ENCODE results near the gene RCSD1.

RCSD1 gene

DNA sequence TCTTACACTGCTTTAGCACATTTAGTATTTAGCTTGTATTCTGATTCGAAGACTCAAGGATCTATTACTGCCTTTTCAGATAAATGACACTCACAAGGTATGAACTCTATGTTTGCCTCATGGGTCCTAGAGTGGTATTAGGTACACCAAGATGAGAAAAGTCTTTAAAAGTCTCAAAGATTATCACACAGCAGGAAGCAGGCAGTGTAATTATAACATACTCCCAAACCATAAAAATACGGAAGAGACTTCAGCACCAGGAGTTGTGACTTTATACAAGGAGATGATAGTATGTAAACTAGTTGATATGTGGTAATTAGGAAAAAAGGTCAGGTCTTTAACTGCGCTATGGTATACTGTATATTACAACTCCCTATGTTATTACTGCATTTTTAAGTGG, 11.2 kb upstream of the RCSD1 start:
- no peak for DNase-seq

DNA sequence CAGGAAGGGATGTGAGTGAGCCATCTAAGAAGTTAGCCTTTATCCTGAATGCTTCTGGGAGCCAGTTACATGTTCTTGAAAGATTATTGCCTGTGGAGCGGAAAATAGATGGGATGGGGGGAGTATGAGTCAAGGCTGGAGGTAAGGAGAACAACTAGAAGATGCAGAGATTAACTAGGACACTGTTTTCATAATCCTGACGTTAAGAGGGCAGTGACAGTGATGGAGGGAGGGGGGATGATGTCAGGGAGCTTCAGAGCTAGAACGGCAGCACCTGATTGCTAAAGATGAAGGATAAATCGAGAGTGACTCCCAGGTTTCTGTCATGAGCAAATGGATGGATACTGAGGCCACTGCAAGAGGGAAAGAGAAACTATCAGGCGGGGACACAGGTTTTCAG, 10.0 kb upstream of the RCSD1 start:
- no peak for DNase-seq

DNA sequence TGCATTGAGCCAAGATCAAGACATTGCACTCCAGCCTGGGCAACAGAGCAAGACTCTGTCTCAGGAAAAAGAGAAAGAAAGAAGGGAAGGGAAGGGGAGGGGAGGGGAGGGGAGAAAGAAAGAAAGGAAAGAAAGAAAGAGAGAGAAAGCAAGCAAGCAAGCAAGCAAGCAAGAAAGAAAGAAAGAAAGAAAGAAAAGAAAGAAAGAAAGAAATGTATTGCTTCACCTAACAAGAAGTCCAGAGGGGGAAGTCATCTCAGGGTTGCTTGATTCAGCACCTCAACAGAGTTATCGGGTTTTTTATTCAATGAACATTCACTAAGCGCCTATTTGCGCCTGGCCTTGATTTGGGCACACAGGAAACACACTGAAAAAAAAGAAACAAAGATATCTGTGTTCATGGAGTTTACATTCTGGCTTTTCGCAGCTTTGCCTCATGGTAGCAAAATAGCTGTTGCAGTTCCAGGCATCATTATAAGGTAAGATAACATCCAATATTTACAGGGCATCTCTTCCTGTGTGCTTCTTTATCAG, 8.2 kb upstream of the RCSD1 start:
- no peak for DNase-seq

DNA sequence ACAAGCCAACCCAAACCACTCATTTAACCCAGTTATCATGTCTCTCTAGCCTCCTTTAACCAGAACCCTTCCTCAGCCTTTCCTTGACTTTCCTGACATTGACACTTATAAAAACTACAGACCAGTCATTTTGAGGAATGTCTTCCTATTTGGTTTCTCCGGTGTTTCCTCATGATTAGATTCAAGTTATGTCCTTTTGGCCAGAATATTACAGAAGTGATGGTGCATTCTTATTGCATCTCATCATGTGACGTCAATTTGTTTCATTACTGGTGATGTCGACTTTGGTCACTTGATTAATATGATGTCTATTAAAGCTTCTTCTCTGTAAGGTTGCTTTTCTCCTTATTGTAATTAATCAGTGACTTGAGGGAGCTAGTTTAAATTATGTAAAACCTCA, 6.1 kb upstream of the RCSD1 start:
- DNase-seq = no peak

DNA sequence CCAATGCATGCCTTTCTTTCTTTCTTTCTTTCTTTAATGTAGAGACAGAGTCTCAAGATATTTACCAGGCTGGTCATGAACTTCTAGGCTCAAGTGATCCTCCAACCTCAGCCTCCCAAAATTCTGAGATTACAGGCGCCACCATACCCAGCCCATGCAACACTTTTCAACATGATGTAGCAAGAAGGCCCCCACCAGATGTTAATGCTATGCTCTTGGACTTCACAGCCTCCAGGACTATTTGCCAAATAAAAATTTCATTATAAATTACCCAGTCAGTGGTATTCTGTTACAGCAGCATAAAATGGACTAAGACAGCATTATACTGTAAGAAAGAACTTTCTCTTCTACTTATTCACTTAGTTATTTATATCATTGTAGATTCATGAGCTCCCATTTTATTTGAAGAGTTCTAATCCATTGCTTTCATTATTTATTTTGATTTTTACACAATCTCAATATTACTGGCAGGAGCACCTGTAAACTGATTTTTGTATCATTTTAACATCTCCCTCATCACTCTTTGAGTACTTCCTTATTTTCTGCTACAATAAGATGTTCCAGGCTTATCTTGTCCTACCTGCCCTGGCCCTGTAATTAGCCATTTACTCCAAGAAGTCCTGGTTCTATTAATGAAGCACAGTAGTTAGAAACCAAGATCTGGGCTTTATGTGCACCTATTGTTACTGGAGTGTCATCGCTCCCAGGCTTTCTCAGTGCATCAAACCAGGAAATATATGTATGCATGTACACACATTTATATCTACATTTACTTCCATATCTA, 4.8 kb upstream of the RCSD1 start:
- no peak for DNase-seq

DNA sequence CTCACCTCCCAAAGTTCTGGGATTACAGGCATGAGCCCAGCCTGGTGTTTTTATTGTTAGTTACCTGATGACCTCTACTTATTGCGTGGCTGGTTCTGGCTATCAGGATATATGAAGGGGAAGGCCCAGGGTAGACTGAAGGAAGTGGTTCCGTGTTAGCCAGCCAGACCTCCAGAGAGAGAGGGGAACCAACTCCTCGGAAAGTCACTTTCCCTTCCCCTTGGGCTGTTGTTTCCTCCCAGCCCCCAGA, 2.5 kb upstream of the RCSD1 start:
- DNase-seq = peak; percentile 30

DNA sequence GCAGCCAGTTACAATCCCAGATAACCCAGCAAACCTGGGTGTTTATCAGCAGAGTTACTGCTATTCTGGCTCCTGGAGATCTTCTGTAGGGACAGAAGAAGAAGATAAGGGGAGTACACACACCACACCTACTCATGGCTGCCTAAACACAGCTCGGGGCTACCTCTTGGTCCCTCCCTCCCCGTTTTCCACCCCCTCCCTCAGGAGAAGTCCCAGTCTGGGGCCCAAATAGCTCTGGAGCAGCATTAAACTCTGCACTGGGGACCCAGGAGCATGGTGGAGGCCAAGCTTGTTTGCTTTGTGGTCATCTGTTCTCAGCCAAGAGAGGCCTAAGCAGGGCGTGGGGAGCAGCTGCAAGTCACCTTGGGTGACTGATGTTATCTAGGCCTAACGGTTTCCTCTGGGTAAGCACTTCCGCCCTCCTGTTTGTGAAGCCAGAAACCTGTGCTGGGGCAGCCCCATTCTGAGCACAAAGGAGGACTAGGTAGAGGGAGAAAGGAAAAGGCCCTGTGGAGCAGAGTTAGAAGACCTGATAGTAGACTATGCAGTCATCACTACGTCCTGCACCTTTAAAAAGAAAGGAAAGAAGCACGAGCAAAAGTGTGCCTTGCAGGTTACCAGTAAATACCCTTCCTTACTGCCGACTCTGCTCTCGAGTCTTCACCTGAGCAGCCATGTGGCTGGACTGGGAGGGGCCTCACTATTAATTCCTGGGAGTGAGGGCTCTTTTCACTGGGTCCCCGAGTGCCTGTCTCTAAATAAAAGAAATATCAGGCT, 2.0 kb upstream of the RCSD1 start:
- peak; percentile 83 for DNase-seq

DNA sequence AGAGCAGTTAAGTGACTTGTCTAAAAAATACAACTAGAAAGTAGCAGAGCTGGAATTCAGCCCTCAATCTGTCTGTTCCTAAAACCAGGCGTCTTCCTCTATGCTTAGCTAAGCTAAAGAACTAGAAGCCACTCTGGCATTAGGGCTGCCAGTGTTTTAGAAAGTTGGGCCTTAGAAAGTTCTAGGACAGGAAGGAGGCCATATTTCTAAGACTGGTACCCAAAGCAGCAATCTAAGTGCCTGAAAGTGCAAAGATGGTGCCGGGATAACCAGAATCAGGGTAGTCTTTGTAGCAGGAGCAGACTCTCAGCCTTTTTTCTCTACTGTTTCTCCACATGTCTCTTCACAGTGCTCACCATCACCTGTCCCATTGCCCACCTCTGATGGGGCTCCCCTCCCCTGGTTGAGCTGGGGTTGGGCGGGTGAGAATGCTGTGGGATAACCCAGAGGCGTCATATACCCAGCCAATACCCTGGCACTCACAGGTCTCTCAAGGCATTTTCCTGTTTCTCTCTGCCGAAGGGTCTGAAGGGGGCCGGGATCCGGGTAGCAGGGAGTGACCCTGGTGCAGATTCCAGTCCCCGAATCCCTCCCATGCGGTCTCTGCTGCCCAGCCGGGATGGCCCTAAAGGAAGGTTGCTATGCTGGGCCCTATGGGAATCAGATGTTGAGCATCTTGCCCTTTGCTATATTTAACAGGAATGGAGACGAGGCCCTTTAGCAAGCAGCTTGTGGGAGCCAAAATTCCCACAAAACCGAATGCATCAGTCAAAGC, 1.1 kb upstream of the RCSD1 start:
- no peak for DNase-seq

DNA sequence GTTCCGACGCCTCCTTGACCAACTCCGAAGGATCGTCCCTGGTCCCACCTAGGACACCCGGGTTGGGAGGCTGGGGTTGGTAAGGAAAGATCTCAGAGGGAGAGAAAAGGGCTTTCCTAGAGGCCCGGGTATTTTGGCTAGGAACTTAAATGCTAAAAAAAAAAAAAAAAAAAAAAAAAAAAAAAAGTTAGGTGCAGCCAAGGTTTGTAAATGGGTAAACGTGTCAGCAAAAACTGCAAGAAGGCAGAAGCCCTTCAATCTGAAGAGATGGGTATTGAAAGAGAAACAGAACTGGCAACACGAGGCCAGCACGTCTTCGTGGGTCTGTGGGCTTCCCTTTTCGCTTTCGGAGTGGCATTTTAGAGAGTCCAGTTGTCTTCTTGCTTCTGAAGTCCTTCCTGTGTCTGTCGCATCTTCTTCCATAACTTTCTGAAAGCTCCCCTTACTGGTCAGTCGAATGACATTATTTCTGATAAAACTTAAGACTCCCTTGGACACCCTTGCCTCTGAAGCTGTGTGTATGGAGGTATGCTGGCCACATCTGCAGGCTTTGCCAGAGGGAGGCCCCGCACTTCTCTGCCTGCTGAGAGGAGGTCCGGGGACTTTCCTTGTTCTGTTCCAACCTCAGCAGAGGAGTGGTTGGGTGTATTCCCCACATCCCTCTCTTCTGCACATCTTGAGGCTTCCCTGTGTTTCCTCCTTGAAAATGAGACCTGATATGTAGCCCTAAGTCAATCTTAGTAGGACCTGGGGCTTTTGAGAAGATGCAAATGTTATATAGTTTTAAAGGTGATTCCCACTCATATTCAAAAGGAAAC, 745 bp downstream of the RCSD1 start:
- DNase-seq = peak; percentile 44

DNA sequence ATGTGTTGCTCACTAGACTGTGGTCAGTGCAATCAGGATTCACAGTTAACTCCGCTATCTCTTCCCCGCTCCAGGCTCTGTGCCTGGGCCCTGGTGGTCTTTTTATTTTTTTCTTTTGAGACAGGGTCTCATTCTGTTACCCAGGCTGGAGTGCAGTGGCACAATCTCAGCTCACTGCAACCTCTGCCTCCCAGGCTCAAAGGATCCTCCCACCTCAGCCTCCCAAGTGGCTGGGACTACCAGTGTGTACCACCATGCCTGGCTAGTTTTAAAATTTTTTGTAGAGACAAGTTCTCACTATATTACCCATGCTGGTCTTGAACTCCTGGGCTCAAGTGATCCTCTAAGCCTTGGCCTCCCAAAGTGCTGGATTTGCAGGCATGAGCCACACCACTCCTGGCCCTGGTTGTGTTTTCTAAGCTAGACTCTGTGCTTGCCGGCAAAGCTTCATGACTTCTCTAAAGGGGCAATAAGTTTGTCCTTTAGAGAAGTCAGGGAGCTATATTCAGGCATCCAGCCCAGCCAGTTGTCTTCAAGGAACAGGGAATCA, 1.4 kb downstream of the RCSD1 start:
- DNase-seq = no peak

DNA sequence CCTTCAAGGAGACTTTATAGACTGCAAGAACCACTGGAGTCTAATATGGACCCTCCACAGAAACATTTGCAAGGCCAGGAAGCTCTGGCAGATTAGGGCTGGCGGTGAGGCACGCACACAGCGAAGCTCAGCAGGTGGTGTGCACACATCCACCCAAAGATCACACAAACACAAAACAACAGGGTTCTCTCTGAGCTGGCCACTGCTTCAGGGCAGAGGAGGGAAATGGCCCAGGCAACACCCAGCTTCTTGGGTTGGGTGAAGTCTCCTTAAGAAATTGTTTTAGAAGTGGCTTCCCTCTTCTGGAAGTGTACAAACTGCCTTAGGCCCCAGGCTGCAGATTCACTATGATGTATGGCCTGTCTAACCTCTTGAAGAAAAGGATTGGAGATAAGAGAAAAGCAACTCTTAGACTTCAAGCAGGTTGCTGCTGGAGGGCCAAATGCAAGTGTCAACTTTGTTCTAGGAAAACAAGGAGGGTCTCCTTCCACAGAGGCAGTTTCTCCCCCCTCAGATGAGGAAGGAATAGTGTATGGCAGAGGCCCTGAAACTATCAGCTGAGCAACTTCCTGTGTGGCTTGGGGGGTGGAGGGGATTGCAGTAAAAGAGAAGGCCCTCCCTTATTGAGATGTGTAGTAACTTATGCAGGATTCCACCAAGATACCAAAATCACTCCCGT, 2.0 kb downstream of the RCSD1 start:
- DNase-seq = peak; percentile 40

DNA sequence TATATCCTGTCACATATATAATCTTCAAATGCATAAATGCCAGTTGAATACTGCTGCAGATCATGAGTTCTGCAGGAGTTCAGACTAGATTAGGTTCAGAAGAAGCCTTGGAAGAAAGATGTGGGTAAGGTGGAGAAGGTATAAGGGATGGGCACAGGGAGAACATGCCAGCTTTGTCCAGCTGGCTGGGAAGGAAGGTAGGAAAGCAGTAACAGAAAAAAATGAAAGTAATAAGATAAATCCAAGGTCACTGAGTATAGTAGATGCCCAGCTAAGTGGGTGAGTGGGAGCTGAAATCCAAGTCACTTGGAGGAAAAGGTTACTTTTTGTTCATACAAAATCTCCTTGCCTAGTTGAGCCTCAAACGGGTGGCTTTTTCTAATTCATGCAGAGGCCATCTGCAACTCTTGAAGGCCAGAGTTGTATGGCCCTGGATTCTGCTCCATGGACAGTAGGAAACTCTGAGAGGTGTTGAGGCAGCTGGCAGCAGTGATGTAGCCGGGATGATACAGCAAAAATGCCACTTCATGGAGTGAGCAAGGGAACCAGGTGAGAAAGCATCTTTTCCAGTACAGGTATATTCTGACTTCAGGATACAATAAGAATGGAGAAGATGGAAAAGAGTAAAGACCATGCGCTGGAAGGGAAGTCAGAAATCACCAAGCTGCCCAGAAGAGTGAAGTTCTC, 3.4 kb downstream of the RCSD1 start:
- DNase-seq = no peak

DNA sequence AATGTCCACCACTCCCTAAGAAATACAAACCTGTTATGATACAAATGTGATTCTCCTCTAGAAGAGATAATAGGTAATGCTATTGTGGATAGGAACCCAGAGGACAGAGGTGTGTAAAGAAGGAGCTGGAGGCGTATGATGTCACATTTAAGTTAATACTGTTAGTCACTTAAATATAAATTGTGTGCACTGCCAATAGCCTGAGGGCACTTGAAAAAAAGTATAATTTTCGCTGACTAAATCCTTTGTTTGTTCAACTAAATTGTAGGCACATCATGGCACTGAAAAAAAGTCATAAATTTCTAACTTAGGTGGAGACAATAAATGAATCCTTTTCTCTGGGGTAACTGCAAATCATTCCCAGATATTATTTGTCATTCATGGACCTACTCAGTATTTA, 4.4 kb downstream of the RCSD1 start:
- no peak for DNase-seq

DNA sequence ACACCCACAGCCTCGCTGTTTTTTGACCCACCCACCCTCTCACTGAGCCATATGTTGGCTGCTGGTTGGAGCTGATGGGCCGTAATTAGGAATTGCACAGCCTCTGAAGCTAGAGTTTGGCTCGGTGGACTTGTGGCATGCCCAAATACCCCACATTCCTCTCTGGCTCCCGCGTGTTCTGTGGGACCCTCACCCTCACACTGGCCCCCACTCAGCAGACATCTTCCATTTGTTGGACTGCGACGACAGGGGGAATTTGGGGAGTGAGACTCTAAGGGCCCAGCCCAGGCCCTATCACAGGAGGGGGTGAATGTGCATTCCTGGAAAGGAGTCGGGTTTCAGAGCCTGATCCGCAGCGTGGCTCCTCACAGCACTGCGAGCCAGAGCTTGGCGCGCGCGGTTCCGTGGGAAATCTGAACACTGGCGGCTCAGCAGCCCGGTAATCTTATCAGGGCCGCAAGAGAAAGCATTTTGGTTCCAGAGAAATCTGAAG, 5.2 kb downstream of the RCSD1 start:
- DNase-seq = no peak

DNA sequence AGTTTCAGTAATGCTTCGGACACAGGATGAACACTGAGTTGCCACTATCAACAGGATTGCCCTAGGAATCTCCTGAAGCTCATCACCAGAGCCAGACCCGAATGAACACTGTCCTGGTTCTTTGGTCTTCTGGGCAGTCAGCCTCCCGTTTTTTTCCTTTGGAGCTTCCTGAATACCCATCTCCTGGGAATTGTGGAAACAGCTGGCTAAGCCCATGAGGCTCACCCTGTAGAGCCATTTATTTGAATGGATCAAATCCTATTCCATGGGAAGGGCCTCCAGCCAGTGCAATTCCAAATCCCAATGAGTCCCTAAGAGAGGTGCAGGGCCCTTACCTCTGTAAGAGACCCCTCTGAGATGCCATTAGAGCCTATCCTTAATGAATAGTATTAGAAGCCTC, 5.9 kb downstream of the RCSD1 start:
- DNase-seq = no peak

DNA sequence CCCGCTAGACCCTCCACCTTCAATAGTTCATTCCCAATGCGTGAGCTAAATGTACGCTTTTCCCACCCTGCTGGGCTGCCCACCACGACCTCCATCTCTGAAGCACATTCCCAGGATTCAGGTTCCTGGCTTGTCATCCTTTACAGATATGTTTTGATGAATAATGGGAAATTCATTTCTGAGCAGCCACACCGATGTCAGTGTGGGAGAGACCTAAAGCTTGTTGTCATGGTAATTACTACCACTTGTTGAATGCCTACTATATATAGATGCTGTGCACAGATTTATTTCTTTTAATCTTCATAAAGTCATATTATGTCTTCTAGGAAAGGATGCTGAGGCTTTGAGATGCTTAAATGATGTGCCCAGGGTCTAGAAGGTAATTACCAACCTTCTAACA, 8.0 kb downstream of the RCSD1 start:
- no peak for DNase-seq

DNA sequence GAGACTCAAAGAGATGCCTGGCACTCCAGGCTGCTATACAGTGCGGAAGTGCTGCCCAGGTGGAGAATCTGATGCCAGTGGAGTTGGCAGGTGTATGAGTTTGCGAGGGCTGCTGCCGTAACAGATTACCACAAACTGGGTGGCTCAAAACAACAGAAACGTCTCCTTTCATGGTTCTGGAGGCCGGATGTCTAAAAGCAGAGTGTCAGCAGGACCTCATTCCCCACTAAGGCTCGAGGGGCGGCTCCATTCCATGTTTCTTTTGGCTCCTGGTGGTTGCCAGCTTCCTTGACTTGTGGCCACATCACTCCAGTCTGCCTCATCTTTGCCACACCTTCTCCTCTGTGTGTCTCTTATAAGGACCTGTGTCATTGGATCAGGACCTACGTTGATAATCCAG, 10.0 kb downstream of the RCSD1 start:
- no peak for DNase-seq

DNA sequence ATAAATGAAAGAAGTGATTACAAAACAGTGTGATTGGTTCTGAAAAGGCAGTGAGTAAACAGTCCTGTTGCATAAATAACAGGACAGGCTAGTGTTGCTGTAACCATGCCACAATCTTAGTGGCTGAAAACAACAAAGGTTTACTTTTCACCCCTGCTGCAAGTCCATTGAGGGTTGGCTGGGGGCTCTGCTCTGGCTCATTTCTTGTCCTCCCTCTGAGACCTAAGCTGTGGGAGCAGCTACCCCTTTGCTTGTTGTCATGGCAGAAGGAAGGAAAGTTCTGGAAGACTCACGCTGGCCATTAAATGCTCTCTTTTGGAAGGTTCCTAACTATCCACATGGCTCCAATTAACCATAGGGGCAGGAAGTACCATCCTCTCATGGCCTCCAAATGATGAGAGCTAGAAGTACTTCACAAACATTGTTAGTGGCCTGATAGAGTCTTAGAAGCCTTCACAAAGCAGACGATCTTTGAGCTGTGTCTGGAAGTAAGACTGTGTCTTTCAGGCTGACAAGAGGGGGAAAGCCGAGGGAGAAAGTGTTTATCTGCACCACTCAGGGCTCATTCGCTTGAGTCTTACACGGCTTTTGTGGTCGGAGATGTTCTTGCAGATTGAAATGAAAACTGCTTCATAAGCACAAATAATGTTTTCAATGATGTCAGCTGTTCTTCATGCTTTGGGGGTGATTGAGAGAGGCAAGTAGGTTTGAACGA, 11.9 kb downstream of the RCSD1 start:
- peak; percentile 55 for DNase-seq

DNA sequence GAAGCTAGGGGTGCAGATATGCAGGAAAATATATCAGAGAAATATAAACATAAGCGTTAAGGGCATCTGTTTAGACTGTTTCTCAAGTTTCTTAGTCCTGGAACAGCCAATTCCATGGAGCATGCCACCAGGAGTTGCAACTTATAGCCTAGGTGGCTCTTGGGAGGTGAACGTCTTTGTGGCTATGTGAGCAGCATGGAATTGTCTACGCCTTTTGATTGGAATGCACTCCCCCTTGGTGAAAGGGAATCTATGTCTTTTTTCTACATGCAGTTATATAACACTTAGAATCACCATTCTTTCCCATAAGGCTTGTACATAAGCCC, 12.4 kb downstream of the RCSD1 start:
- DNase-seq = no peak

DNA sequence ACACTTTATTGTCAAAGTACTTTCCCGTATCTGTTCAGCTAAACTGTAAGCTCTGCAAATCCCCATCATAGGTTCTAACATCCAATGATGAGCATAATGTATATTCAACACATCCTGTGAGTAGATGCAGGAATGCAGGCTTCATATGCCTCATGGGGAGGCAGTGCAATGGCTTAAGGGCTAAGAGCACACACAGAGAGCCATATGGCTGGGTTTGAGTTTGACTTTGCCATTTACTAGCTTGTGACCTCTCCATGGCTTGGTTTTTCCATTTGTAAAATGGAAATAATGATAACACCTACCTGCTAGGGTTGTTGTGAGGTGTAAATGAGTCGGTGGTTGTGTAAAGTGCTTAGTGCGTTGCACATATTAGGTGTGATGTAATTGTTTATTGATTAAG, 13.4 kb downstream of the RCSD1 start:
- no peak for DNase-seq

DNA sequence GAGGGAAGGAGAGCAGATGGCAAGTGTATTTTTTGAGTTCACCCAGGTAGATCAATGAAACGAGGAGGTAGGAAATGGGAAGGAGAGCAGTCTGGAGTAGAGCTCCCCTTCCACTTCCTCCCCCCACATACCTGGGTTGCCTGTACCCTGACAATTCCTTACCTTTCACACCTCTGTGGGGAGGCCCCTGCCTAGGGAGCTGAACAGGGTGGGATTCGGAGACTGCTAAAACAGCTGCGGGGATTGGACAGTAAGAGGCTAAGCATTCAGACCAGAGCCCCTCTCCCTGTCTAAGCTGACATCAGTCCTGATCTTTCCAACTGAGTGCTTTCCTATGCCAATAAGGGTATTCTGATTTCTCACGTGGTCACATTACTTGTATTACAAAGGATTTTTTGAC, 14.5 kb downstream of the RCSD1 start:
- no peak for DNase-seq

All from CD4-positive, alpha-beta T cell treated with Interleukin-12 subunit alpha and Interleukin-12 subunit beta, for 1 hour (primary cell).